Effector CD8-positive, alpha-beta T cell (primary cell): ENCODE data around the gene ARID5B.

Source experiments
- DNase-seq: peaks from one replicate; lab custom pipeline; 2025; lab: John Stamatoyannopoulos, UW

The ARID5B gene

GRCh38 chr10:61936770-61937169 lies 35.3 kb downstream of the ARID5B start:
- DNase-seq, result no peak

GRCh38 chr10:61937631-61938351 lies 36.3 kb downstream of the ARID5B start:
- no peak for DNase-seq

- no peak for DNase-seq
Measured at GRCh38 chr10:61939902-61940301, 38.4 kb downstream of the ARID5B start.

- no peak for DNase-seq
Measured at GRCh38 chr10:61941202-61941681, 39.7 kb downstream of the ARID5B start.

- no peak for DNase-seq
Measured at GRCh38 chr10:61942604-61943461, 41.3 kb downstream of the ARID5B start.

GRCh38 chr10:61943674-61944378 lies 42.3 kb downstream of the ARID5B start:
- DNase-seq, result no peak

- DNase-seq, result no peak
Measured at GRCh38 chr10:61944410-61945147, 43.1 kb downstream of the ARID5B start.

GRCh38 chr10:61949687-61950086 lies 48.2 kb downstream of the ARID5B start:
- no peak for DNase-seq

GRCh38 chr10:61950449-61951143 lies 49.1 kb downstream of the ARID5B start:
- no peak for DNase-seq

GRCh38 chr10:61951144-61951483 lies 49.6 kb downstream of the ARID5B start:
- no peak for DNase-seq

DNA sequence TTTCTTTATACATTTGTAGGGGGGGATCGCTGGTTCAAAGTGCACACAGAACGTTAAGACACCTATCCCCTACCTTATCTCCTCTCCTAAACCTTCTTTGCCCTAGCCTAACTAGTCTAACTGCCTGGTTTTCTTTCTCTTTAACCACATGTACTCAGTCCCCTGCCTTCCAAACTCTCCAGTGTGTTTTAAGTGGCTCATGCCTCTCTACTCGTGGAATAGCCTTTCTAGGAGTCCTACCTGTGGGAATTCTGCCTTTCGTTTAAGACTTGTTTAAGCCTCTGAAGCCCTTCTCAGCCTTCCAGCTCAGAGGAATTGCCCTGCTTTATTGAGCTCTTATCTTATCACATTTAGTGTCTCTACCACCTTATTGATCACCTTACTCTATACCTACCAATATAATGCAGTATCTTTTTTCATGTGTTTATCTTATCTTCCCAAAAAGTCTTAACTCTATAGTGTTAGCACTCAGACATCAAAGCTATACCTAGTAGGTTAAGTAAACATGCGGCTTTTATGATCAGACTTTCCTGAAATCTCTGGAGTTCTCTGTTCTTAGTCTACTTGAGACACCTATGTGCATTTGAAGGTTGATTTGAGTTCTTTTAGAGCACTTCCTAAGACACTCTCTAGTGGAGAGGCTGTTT lies 50.7 kb downstream of the ARID5B start:
- DNase-seq, result no peak

- DNase-seq, result no peak
Measured at GRCh38 chr10:61953183-61953582, 51.7 kb downstream of the ARID5B start.

DNA sequence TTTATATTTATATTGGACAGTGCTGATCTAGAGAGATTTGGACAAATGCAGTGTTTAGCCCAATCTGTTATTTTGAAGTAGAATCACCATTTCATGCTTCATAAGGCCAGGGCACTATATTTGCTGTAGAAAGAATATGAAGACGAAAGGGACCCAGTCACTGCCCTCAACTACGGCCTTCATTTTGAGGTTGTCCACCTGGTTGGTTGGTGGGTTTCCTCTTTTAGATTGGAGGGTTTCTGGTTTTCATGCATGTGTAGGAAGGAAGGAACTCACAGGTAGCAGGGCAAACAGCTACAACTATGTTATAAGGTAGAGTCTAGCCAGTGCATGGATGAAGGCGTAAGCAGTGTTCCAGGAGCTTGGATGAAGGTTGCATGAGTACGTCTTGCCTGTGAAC lies 56.3 kb downstream of the ARID5B start:
- DNase-seq, result no peak

DNA sequence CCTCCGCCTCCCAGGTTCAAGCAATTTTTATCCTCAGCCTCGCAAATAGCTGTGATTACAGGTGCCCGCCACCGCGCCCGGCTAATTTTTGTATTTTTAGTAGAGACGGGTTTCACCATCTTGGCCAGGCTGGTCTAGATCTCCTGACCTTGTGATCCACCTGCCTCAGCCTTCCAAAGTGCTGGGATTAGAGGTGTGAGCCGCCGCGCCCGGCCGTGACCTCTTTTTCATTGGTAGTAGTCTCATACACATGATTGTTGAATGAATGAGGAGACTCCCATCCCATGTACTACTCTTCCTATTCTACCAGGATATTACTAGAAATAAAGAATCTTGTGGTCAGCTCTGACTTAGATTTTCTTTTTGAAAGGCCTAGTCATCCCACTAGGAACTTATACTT lies 56.8 kb downstream of the ARID5B start:
- no peak for DNase-seq

GRCh38 chr10:61958805-61959204 lies 57.3 kb downstream of the ARID5B start:
- DNase-seq, result no peak

DNA sequence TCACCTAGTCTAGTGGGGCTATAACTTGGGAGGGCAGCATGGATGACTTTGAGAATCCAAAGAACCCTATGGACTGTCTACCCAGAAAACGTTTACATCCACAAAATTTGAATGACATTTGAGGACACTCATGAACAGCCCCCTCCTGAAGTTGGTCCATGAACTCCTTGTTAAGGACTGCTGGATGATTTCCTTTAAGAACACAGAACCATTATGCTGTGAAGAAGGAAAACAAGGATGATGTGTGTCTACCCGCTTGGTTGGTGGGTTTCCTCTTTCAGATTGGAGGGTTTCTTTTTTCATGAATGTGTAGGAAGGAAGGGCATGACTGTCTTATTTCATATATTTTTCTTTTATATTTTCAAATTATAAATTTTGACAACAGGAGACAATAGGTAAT lies 58.3 kb downstream of the ARID5B start:
- DNase-seq, result no peak

DNA sequence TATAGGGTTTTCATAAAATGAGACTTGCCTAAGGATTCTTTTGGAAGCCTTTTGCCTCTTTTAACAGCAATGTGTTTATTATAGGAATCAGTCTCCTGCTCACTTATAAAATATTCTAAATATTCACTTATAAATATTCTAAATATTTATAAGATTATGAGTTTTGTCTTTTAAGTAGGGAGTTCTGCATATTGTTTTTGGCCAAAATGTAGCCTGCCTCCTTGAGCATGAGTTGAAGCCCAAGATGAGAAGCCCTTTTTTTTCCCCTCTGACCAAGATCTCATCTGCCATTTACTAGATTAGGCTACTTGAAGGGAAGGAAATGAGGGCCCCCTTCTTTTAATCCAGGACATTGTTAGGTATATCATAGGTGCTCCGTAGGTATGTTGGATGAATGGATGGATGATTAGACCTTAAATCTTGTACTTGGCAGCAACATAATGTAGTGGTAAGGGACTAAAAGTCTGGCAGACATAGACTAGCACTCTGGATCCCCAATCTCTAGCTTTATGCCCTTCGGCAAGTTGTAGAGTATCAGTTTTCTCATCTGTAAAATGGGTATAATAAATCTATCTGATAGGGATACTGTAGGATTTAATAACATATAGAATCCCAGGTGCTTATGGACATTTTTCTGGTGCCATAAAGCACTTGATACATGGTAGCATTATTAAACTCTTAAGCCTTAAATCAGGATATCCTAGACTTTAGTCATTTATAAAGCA lies 59.1 kb downstream of the ARID5B start:
- no peak for DNase-seq

GRCh38 chr10:61961278-61961677 lies 59.8 kb downstream of the ARID5B start:
- no peak for DNase-seq

DNA sequence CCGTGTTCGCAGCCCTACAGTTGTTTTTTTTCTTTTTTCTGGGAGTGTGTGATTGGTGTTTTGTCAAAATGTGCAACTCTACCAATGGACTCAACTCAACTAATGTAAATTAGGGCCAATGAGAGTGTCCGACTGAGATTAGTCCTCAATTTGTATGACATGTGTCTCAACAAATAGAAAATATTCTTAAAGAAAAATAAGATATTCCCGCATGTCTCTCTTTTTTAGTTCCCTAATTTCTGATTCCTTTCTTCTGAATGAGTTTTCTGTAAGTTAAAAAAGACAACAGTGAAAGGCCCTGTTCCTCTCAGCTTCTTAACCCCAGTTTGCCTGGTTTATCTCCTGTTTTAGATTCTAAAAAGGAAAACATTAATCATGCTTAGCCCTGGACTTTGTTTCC lies 61.5 kb downstream of the ARID5B start:
- DNase-seq, result no peak

DNA sequence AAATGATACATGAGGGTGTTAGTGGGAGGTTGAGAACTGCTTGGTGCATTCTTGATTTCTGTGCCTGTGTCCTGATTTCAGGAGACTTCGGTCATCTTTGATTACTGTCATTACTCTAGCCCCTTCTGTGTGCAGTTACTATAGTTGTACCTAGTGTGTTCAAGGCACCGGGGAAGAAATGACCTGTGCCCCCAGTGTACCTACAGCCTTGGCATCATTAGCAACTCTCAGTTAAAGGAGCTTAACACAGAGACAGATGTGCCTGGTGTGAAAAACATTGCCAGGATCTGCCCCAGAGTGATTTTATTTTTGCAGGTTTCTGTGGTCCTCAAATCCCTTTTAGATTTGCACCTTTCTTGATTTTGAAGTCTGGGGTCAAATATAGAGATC lies 62.2 kb downstream of the ARID5B start:
- no peak for DNase-seq
